Activated CD8-positive, alpha-beta memory T cell treated with anti-CD3 and anti-CD28 coated beads for 24 hours (primary cell): ENCODE data around the gene KRT38.
"Not testable (repeated sequence)": the region's sequence is repeated elsewhere in the genome, so short reads cannot be mapped to it uniquely, and the experiment has no call there.

Experiments used
- DNase-seq: peaks from one replicate; pipeline ENCODE4 v3.0.0-alpha.2; 2020

KRT38 gene

GRCh38 chr17:41420134-41420533 is 20.6 kb downstream of the KRT38 start:
- no peak for DNase-seq

- no peak for DNase-seq
Observed at GRCh38 chr17:41419716-41420115, 21.1 kb downstream of the KRT38 start.

GRCh38 chr17:41418116-41418860 is 22.5 kb downstream of the KRT38 start:
- no peak for DNase-seq

- DNase-seq, result no peak
Observed at GRCh38 chr17:41417576-41418015, 23.2 kb downstream of the KRT38 start.

GRCh38 chr17:41417127-41417526 is 23.7 kb downstream of the KRT38 start:
- DNase-seq, result no peak

GRCh38 chr17:41416479-41416878 is 24.3 kb downstream of the KRT38 start:
- DNase-seq, result no peak

- no peak for DNase-seq
Observed at GRCh38 chr17:41415833-41416335, 24.9 kb downstream of the KRT38 start.

- no peak for DNase-seq
Observed at GRCh38 chr17:41415411-41415810, 25.4 kb downstream of the KRT38 start.

- DNase-seq, result no peak
Observed at GRCh38 chr17:41413982-41414381, 26.8 kb downstream of the KRT38 start.

GRCh38 chr17:41413353-41413957 is 27.3 kb downstream of the KRT38 start:
- no peak for DNase-seq

- no peak for DNase-seq
Observed at GRCh38 chr17:41411072-41411840, 29.5 kb downstream of the KRT38 start.

- no peak for DNase-seq
Observed at GRCh38 chr17:41407226-41407625, 33.6 kb downstream of the KRT38 start.

- no peak for DNase-seq
Observed at GRCh38 chr17:41406205-41406604, 34.6 kb downstream of the KRT38 start.

GRCh38 chr17:41404024-41404671 is 36.6 kb downstream of the KRT38 start:
- DNase-seq, result peak; percentile 61

GRCh38 chr17:41403404-41404023 is 37.3 kb downstream of the KRT38 start:
- no peak for DNase-seq

GRCh38 chr17:41402161-41402560 is 38.6 kb downstream of the KRT38 start:
- no peak for DNase-seq

GRCh38 chr17:41396996-41397660 is 43.7 kb downstream of the KRT38 start, which contains the start of gene KRT31:
TSS of gene KRT31 (minus strand) at chr17:41397608. CDS start at chr17:41397539, 69 bp downstream.
- DNase-seq, result no peak

- no peak for DNase-seq
Observed at GRCh38 chr17:41396340-41396739, 44.4 kb downstream of the KRT38 start.

- no peak for DNase-seq
Observed at GRCh38 chr17:41395611-41396010, 45.2 kb downstream of the KRT38 start.

GRCh38 chr17:41395044-41395443 is 45.7 kb downstream of the KRT38 start:
- not testable (repeated sequence) for DNase-seq

GRCh38 chr17:41394254-41394996 is 46.4 kb downstream of the KRT38 start:
- no peak for DNase-seq
